Transverse colon (tissue), 4 donors: ENCODE results near the gene VTN. TPM values are rescaled to one million over a fixed set of nuclear protein-coding genes. Genes with fewer than 3 reads are reported as not detected.
A peak's percentile ranks its signal among the peaks of the same experiment; 100 is the strongest.

Experiments used
- DNase-seq: peaks from one replicate; pipeline ENCODE4 v3.0.0-alpha.2; 2019
- H3K27ac ChIP-seq, 4 donors: fragments of 200-600 bp; sonication (generic); 2 replicates each; pipeline ENCODE4 v1.5.1; 2016 to 2018; ENCODE audit warnings: inconsistent platforms in 4 of 4
- H3K27me3 ChIP-seq: fragments of 200-600 bp; sonication (generic); 2 replicates; pipeline ENCODE4 v1.5.1; 2017; ENCODE audit warnings: inconsistent platforms
- H3K36me3 ChIP-seq, 4 donors: fragments of 200-600 bp; sonication (generic); 2 replicates each; pipeline ENCODE4 v1.5.1; 2017 to 2019; ENCODE audit warnings: inconsistent platforms in 4 of 4
- H3K4me1 ChIP-seq, 4 donors: fragments of 200-600 bp; sonication (generic); 2 replicates each; pipeline ENCODE4 v1.5.1; 2017 to 2020; ENCODE audit warnings: inconsistent platforms in 4 of 4
- H3K4me3 ChIP-seq, 4 donors: fragments of 200-600 bp; sonication (generic); 1 replicate in 1 of 4; 2 replicates in 3 of 4; pipeline versions ENCODE4 v1.5.1 to v1.6.1; 2017 to 2019; ENCODE audit warnings: inconsistent platforms in 4 of 4
- H3K9me3 ChIP-seq, 2 donors: fragments of 200-600 bp; sonication (generic); 2 replicates each; pipeline ENCODE4 v1.5.1; 2017 to 2019; ENCODE audit warnings: inconsistent platforms in 2 of 2
- CTCF ChIP-seq, 5 experiments: fragments of 200-600 bp in 3 of 5; fragments of 450-650 bp in 2 of 5; sonication (generic) in 3 of 5; IDR thresholded peaks; 1 replicate in 2 of 5; 2 replicates in 3 of 5; pipeline ENCODE4 v1.5.1; 2016 to 2017; ENCODE audit warnings: antibody characterized with exemption in 5 of 5, inconsistent platforms in 3 of 5, mild to moderate bottlenecking in 2 of 5, moderate library complexity in 1 of 5
- EP300 ChIP-seq: sonication (generic); formaldehyde crosslinking; IDR thresholded peaks from one replicate; pipeline ENCODE4 v1.6.1; 2017; ENCODE audit warnings: antibody characterized with exemption, low read depth
- POLR2A ChIP-seq: fragments of 450-650 bp; IDR thresholded peaks from one replicate; pipeline ENCODE4 v1.6.1; 2016; ENCODE audit warnings: antibody characterized with exemption, mild to moderate bottlenecking, moderate library complexity
- POLR2AphosphoS5 ChIP-seq, 3 donors: sonication (generic); formaldehyde crosslinking; IDR thresholded peaks; one replicate each; pipeline ENCODE4 v1.6.1; 2016; ENCODE audit warnings: antibody characterized with exemption in 3 of 3
- WGBS, 2 donors: methylation state at CpG; one replicate each; pipeline ENCODE4 v1.1.5; 2018; ENCODE audit warnings: low coverage in 1 of 2; 5-methylcytosine and 5-hydroxymethylcytosine counted together
- in situ Hi-C, 4 donors: fragments of 200-750 bp; cut with MboI; loops; one replicate each; pipeline versions ENCODE4 v1.15.0 to v1.15.1; 2017; ENCODE audit warnings: low sequenced_read_pairs in 3 of 4, low pct_ligation_motif_present in 1 of 4, low pct_unique_long_range_greater_than_20kb in 1 of 4
- intact Hi-C: fragments of 100-400 bp; cut with DNase I; formaldehyde crosslinking; loops from one replicate; pipeline ENCODE4 v1.15.1; 2023; ENCODE audit warnings: low total_unique reads
- total RNA-seq, 4 donors: library from RNA; depleted of rRNA; stranded (reverse); fragments of >200 nt; gene quantifications; one replicate each; pipeline ENCODE4 v1.1.0, GENCODE V29; 2016

Gene VTN
- total RNA-seq, 4 donors from 2014 or later = not detected

GRCh38 chr17:28334171-28334570 is 35.9 kb downstream of the VTN start:
- Histone ChIP-seq H3K4me1 (peaks cover 13 to 42% (median 25%) of the 10 kb centered on the region in 4 donors), H3K9me3 (no peaks in the 10 kb centered on the region), H3K36me3 (peaks cover 0 to 4% (median under 1%) of the 10 kb centered on the region in 4 donors), H3K27ac (peak overlapping the region; percentile 94 to 97 (median 96)), H3K27me3 (no peaks in the 10 kb centered on the region), H3K4me3 (peak overlapping the region in 2 of 4 donors; percentile 91 to 94)
- intact Hi-C loops (no loop called here), in situ Hi-C loops (no loop called here)
- 62 to 70% methylated on average over 6 of the region's 6 CpGs for WGBS, 2 donors
- no peak for TF ChIP-seq POLR2A
- no peak for TF ChIP-seq CTCF (IDR thresholded peaks at IDR 0.05)
- no peak for TF ChIP-seq POLR2AphosphoS5 (IDR thresholded peaks at IDR 0.05)
- no peak for TF ChIP-seq EP300
- DNase-seq = no peak

GRCh38 chr17:28333083-28333746 is 36.9 kb downstream of the VTN start:
- Histone ChIP-seq H3K9me3 (no peaks in the 10 kb centered on the region), H3K27ac (no peak overlapping the region), H3K27me3 (no peaks in the 10 kb centered on the region), H3K4me3 (no peak overlapping the region), H3K36me3 (peaks cover 0 to 14% (median 5%) of the 10 kb centered on the region in 4 donors), H3K4me1 (peaks cover 13 to 40% (median 25%) of the 10 kb centered on the region in 4 donors)
- TF ChIP-seq CTCF (IDR thresholded peaks at IDR 0.05) (no peak), POLR2AphosphoS5 (IDR thresholded peaks at IDR 0.05) (no peak), POLR2A (no peak), EP300 (no peak)
- intact Hi-C loops (no loop called here), in situ Hi-C loops (no loop called here)
- peak; percentile 2 for DNase-seq
- 58 to 60% methylated on average over 1 of the region's 1 CpG for WGBS, 2 donors

GRCh38 chr17:28331891-28332420 is 38.2 kb downstream of the VTN start:
- in situ Hi-C loops = no loop called here
- WGBS, 2 donors = 91 to 93% methylated on average over 2 to 6 of the region's 6 CpGs
- peaks cover 13 to 29% (median 23%) of the 10 kb centered on the region in 4 donors for H3K4me1 ChIP-seq
- H3K4me3 ChIP-seq = no peak overlapping the region
- intact Hi-C loops = no loop called here
- peak; percentile 8 for DNase-seq
- no peaks in the 10 kb centered on the region for H3K9me3 ChIP-seq
- TF ChIP-seq POLR2AphosphoS5 (IDR thresholded peaks at IDR 0.05) = no peak
- no peak for TF ChIP-seq EP300
- TF ChIP-seq CTCF (IDR thresholded peaks at IDR 0.05) = no peak
- TF ChIP-seq POLR2A = no peak
- H3K27me3 ChIP-seq = no peaks in the 10 kb centered on the region
- H3K36me3 ChIP-seq = peaks cover 0 to 17% (median 6%) of the 10 kb centered on the region in 4 donors
- H3K27ac ChIP-seq = no peak overlapping the region

- 93% methylated on average over 5 of the region's 5 CpGs; no CpG with 5 or more reads in 1 of the 2 donors for whole genome bisulfite sequencing, 2 donors
- no peak for DNase-seq
- peaks cover 0 to 17% (median 6%) of the 10 kb centered on the region in 4 donors for H3K36me3 ChIP-seq
- H3K4me3 ChIP-seq = no peak overlapping the region
- no peak for TF ChIP-seq POLR2A
- TF ChIP-seq EP300 = no peak
- TF ChIP-seq POLR2AphosphoS5 (IDR thresholded peaks at IDR 0.05) = no peak
- in situ Hi-C loops (no loop called here), intact Hi-C loops (no loop called here)
- no peaks in the 10 kb centered on the region for H3K27me3 ChIP-seq
- H3K9me3 ChIP-seq = no peaks in the 10 kb centered on the region
- no peak overlapping the region for H3K27ac ChIP-seq
- H3K4me1 ChIP-seq = peaks cover 6 to 28% (median 15%) of the 10 kb centered on the region in 4 donors
Measured at GRCh38 chr17:28330671-28331070, 39.4 kb downstream of the VTN start.
